ENCODE measurements around the gene COG1. TPM values are rescaled to one million over a fixed set of nuclear protein-coding genes. Genes with fewer than 3 reads are reported as not detected.

Gene COG1
- total RNA-seq, 2 donors from 2014 or later, result 34.6 to 52.5 TPM

GRCh38 chr17:73203135-73203787 lies 10.4 kb downstream of the COG1 start:
- DNase-seq (ENCODE audit: low spot score), result peak; percentile 54
- Histone ChIP-seq H3K27me3 (replicated peaks; ENCODE audit: insufficient read depth) (no peaks in the 10 kb centered on the region), H3K4me3 (no peak overlapping the region), H3K9me3 (no peaks in the 10 kb centered on the region), H3K27ac (no peak overlapping the region), H3K4me1 (replicated peaks) (no peaks in the 10 kb centered on the region), H3K36me3 (peaks cover 12 to 21% of the 10 kb centered on the region in 2 donors)
- intact Hi-C loops (cut with DNase I), result no loop called here
- TF ChIP-seq CTCF (IDR thresholded peaks at IDR 0.05), result no peak
- peak; percentile 73 for TF ChIP-seq POLR2AphosphoS5 (IDR thresholded peaks at IDR 0.05)
- no peak for TF ChIP-seq POLR2A (IDR thresholded peaks at IDR 0.05)
- 17% methylated on average over 8 of the region's 8 CpGs for WGBS

GRCh38 chr17:73203788-73204479 lies 11.1 kb downstream of the COG1 start:
- H3K9me3 ChIP-seq, result no peaks in the 10 kb centered on the region
- intact Hi-C loops (cut with DNase I), result no loop called here
- H3K4me1 ChIP-seq (replicated peaks), result no peaks in the 10 kb centered on the region
- peak overlapping the region in 1 of 2 donors; percentile 2 for H3K27ac ChIP-seq
- no peak for DNase-seq (ENCODE audit: low spot score)
- no peaks in the 10 kb centered on the region for H3K27me3 ChIP-seq (replicated peaks; ENCODE audit: insufficient read depth)
- no peak for TF ChIP-seq CTCF (IDR thresholded peaks at IDR 0.05)
- no peak for TF ChIP-seq POLR2AphosphoS5 (IDR thresholded peaks at IDR 0.05)
- no peak for TF ChIP-seq POLR2A (IDR thresholded peaks at IDR 0.05)
- 57% methylated on average over 10 of the region's 10 CpGs for WGBS
- peaks cover 16 to 21% of the 10 kb centered on the region in 2 donors for H3K36me3 ChIP-seq
- no peak overlapping the region for H3K4me3 ChIP-seq

GRCh38 chr17:73205459-73205961 lies 12.7 kb downstream of the COG1 start:
- peak; percentile 35 for DNase-seq (ENCODE audit: low spot score)
- H3K36me3 ChIP-seq, result peaks cover 10 to 11% of the 10 kb centered on the region in 2 donors
- no peaks in the 10 kb centered on the region for H3K4me1 ChIP-seq (replicated peaks)
- intact Hi-C loops (cut with DNase I), result no loop called here
- peak; percentile 46 for TF ChIP-seq POLR2AphosphoS5 (IDR thresholded peaks at IDR 0.05)
- TF ChIP-seq CTCF (IDR thresholded peaks at IDR 0.05), result peak in 1 of 4 experiments; percentile 12
- TF ChIP-seq POLR2A (IDR thresholded peaks at IDR 0.05), result no peak
- H3K27ac ChIP-seq, result peak overlapping the region in 1 of 2 donors; percentile 54
- H3K27me3 ChIP-seq (replicated peaks; ENCODE audit: insufficient read depth), result no peaks in the 10 kb centered on the region
- no peaks in the 10 kb centered on the region for H3K9me3 ChIP-seq
- WGBS, result 47% methylated on average over 10 of the region's 10 CpGs
- no peak overlapping the region for H3K4me3 ChIP-seq

GRCh38 chr17:73208139-73208827 lies 15.4 kb downstream of the COG1 start:
- 80% methylated on average over 16 of the region's 16 CpGs for WGBS
- H3K4me3 ChIP-seq, result no peak overlapping the region
- no peak overlapping the region for H3K27ac ChIP-seq
- TF ChIP-seq POLR2AphosphoS5 (IDR thresholded peaks at IDR 0.05) (no peak), POLR2A (IDR thresholded peaks at IDR 0.05) (no peak), CTCF (IDR thresholded peaks at IDR 0.05) (no peak)
- intact Hi-C loops (cut with DNase I), result no loop called here
- H3K36me3 ChIP-seq, result peaks cover 0 to 4% of the 10 kb centered on the region in 2 donors
- no peaks in the 10 kb centered on the region for H3K27me3 ChIP-seq (replicated peaks; ENCODE audit: insufficient read depth)
- no peaks in the 10 kb centered on the region for H3K4me1 ChIP-seq (replicated peaks)
- H3K9me3 ChIP-seq, result no peaks in the 10 kb centered on the region
- DNase-seq (ENCODE audit: low spot score), result no peak

All from prostate gland (tissue), 2 donors.